H1 (cell line): ENCODE measurements around the gene DNAH8. TPM values are rescaled to one million over a fixed set of nuclear protein-coding genes. Genes with fewer than 3 reads are reported as not detected.

ENCODE experiments used
- CTCF ChIA-PET: fragments of 300-600 bp; sonication (Branson Sonifier 250); formaldehyde crosslinking; loops from one replicate; lab custom pipeline; 2021; ENCODE audit not compliant: partially characterized antibody; lab: Charles Lee
- POLR2A ChIA-PET: fragments of 300-600 bp; sonication (Branson Sonifier 250); formaldehyde crosslinking; loops from one replicate; lab custom pipeline; 2021; ENCODE audit warnings: inconsistent platforms; ENCODE audit not compliant: partially characterized antibody; lab: Charles Lee
- DNase-seq, 2 experiments: peaks; one replicate each; pipeline versions ENCODE4 v3.0.0 to v3.0.0-alpha.2; 2010 to 2022; ENCODE audit warnings: low spot score in 2 of 2, low read depth in 1 of 2, mixed read lengths in 1 of 2
- FAIRE-seq: peaks from 2 replicates; lab custom pipeline; 2011; peaks lifted over from hg19 to GRCh38; lab: Jason Lieb, UNC
- H2AFZ ChIP-seq: 2 replicates; pipeline ENCODE4 v1.8.1; 2012; ENCODE audit warnings: low read length, inconsistent platforms
- H2AK5ac ChIP-seq: 2 replicates; pipeline ENCODE4 v1.6.1; 2013; ENCODE audit warnings: low read depth, low read length
- H2BK120ac ChIP-seq: replicated peaks from 2 replicates; pipeline ENCODE3; 2013; ENCODE audit warnings: low read depth, low read length, inconsistent platforms
- H2BK12ac ChIP-seq: 2 replicates; pipeline ENCODE4 v1.6.1; 2013; ENCODE audit warnings: low read depth, low read length
- H2BK15ac ChIP-seq: 2 replicates; pipeline ENCODE4 v1.6.1; 2013; ENCODE audit warnings: low read length
- H2BK20ac ChIP-seq: 2 replicates; pipeline ENCODE4 v1.6.1; 2013; ENCODE audit warnings: low read length
- H2BK5ac ChIP-seq: 2 replicates; pipeline ENCODE4 v1.6.1; 2013; ENCODE audit warnings: low read depth, low read length
- H3K14ac ChIP-seq: 2 replicates; pipeline ENCODE4 v1.6.1; 2013; ENCODE audit warnings: inconsistent platforms; ENCODE audit not compliant: insufficient read length
- H3K18ac ChIP-seq: 2 replicates; pipeline ENCODE4 v1.6.1; 2013; ENCODE audit warnings: low read length; ENCODE audit errors: extremely low read depth
- H3K23ac ChIP-seq: 2 replicates; pipeline ENCODE4 v1.6.1; 2013; ENCODE audit warnings: inconsistent platforms; ENCODE audit not compliant: insufficient read length
- H3K23me2 ChIP-seq: 2 replicates; pipeline ENCODE4 v1.6.1; 2013; ENCODE audit warnings: low read depth, low read length
- H3K27ac ChIP-seq: 2 replicates; pipeline ENCODE4 v1.6.1; 2011; ENCODE audit warnings: low read depth, low read length, inconsistent platforms
- H3K27me3 ChIP-seq, 4 experiments: replicated peaks in 1 of 4; 1 replicate in 1 of 4; 2 replicates in 3 of 4; pipeline versions ENCODE4 v1.6.1 to v1.8.1; 2011 to 2013; ENCODE audit warnings: low read length in 3 of 4, mild to moderate bottlenecking in 3 of 4, inconsistent platforms in 2 of 4, mixed read lengths in 2 of 4, moderate library complexity in 1 of 4; ENCODE audit not compliant: control insufficient read depth in 3 of 4, insufficient read depth in 3 of 4; ENCODE audit errors: extremely low read depth in 1 of 4
- H3K36me3 ChIP-seq, 4 experiments: 2 replicates each; pipeline versions ENCODE4 v1.6.1 to v1.8.1; 2011 to 2013; ENCODE audit warnings: mild to moderate bottlenecking in 4 of 4, low read length in 3 of 4, moderate library complexity in 2 of 4, control low read depth in 1 of 4, inconsistent platforms in 1 of 4; ENCODE audit not compliant: insufficient read depth in 4 of 4, control insufficient read depth in 2 of 4
- H3K4ac ChIP-seq: replicated peaks from 2 replicates; pipeline ENCODE3; 2013; ENCODE audit warnings: low read length, low read depth, mixed read lengths, inconsistent platforms; ENCODE audit not compliant: insufficient read length
- H3K4me1 ChIP-seq, 4 experiments: replicated peaks in 1 of 4; 1 replicate in 1 of 4; 2 replicates in 3 of 4; pipeline versions ENCODE4 v1.6.1 to v1.8.1; 2011 to 2013; ENCODE audit warnings: low read length in 3 of 4, inconsistent platforms in 2 of 4, mixed read lengths in 1 of 4; ENCODE audit not compliant: insufficient read depth in 4 of 4, control insufficient read depth in 3 of 4
- H3K4me2 ChIP-seq, 2 experiments: 2 replicates each; pipeline versions ENCODE4 v1.6.1 to v1.8.1; 2011 to 2013; ENCODE audit warnings: low read depth in 2 of 2, low read length in 2 of 2, control low read depth in 1 of 2, inconsistent platforms in 1 of 2, mild to moderate bottlenecking in 1 of 2; ENCODE audit not compliant: insufficient read depth in 1 of 2
- H3K4me3 ChIP-seq, 4 experiments: fragments of 200-600, 300-600 bp in 1 of 4; sonication (generic), shearing (Covaris generic), sonication (Bioruptor Twin) in 1 of 4; 2 replicates each; pipeline versions ENCODE4 v1.5.1 to v1.8.1; 2011 to 2016; ENCODE audit warnings: low read length in 4 of 4, low read depth in 3 of 4, control low read depth in 2 of 4, inconsistent platforms in 2 of 4, mild to moderate bottlenecking in 2 of 4, mixed read lengths in 1 of 4, moderate library complexity in 1 of 4; ENCODE audit not compliant: insufficient read depth in 2 of 4; ENCODE audit errors: extremely low read depth in 1 of 4
- H3K56ac ChIP-seq: replicated peaks from 2 replicates; pipeline ENCODE3; 2013; ENCODE audit warnings: low read depth, mild to moderate bottlenecking, mixed read lengths, low read length, inconsistent platforms; ENCODE audit not compliant: insufficient read length
- H3K79me1 ChIP-seq: 2 replicates; pipeline ENCODE4 v1.6.1; 2013; ENCODE audit warnings: low read depth, low read length, control low read depth
- H3K79me2 ChIP-seq, 2 experiments: 2 replicates each; pipeline versions ENCODE4 v1.6.1 to v1.8.1; 2012 to 2013; ENCODE audit warnings: low read length in 2 of 2, mild to moderate bottlenecking in 2 of 2, inconsistent platforms in 1 of 2; ENCODE audit not compliant: insufficient read depth in 2 of 2, control insufficient read depth in 1 of 2
- H3K9ac ChIP-seq, 4 experiments: replicated peaks in 1 of 4; 1 replicate in 1 of 4; 2 replicates in 3 of 4; pipeline versions ENCODE4 v1.6.1 to v1.8.1; 2011 to 2013; ENCODE audit warnings: low read depth in 3 of 4, low read length in 3 of 4, control low read depth in 2 of 4, mild to moderate bottlenecking in 2 of 4, moderate library complexity in 2 of 4, inconsistent platforms in 1 of 4; ENCODE audit errors: extremely low read depth in 1 of 4
- H3K9me3 ChIP-seq, 2 experiments: 2 replicates each; pipeline versions ENCODE4 v1.6.1 to v1.8.1; 2012 to 2013; ENCODE audit warnings: mild to moderate bottlenecking in 2 of 2, moderate library complexity in 2 of 2, control low read depth in 1 of 2, inconsistent platforms in 1 of 2, low read depth in 1 of 2, low read length in 1 of 2, mixed read lengths in 1 of 2; ENCODE audit not compliant: insufficient read depth in 2 of 2
- H4K20me1 ChIP-seq, 2 experiments: replicated peaks in 1 of 2; 2 replicates each; pipeline versions ENCODE3 to v1.8.1; 2011 to 2013; ENCODE audit warnings: inconsistent platforms in 2 of 2, low read length in 2 of 2, mild to moderate bottlenecking in 1 of 2; ENCODE audit not compliant: insufficient read depth in 2 of 2, control insufficient read depth in 1 of 2
- H4K5ac ChIP-seq: 2 replicates; pipeline ENCODE4 v1.6.1; 2013; ENCODE audit warnings: low read length, low read depth, mixed read lengths, inconsistent platforms; ENCODE audit not compliant: insufficient read length
- H4K8ac ChIP-seq: 2 replicates; pipeline ENCODE4 v1.8.0; 2013; ENCODE audit warnings: mild to moderate bottlenecking, moderate library complexity, low read length, inconsistent platforms; ENCODE audit not compliant: insufficient read depth; ENCODE audit errors: extremely low read depth
- H4K91ac ChIP-seq: replicated peaks from 2 replicates; pipeline ENCODE3; 2013; ENCODE audit warnings: low read length, mixed read lengths, inconsistent platforms; ENCODE audit not compliant: insufficient read length
- BCL11A ChIP-seq, 2 experiments: IDR thresholded peaks; one replicate each; pipeline ENCODE4 v1.6.1; 2011; ENCODE audit warnings: low read depth in 2 of 2, low read length in 2 of 2, mild to moderate bottlenecking in 2 of 2
- EGR1 ChIP-seq: IDR thresholded peaks from 2 replicates; pipeline ENCODE4 v1.6.1; 2011; ENCODE audit warnings: low read depth, low read length, borderline replicate concordance
- EP300 ChIP-seq, 2 experiments: IDR thresholded peaks; 1 replicate in 1 of 2; 2 replicates in 1 of 2; pipeline ENCODE4 v1.6.1; 2011 to 2012; ENCODE audit warnings: low read depth in 2 of 2, low read length in 2 of 2, mild to moderate bottlenecking in 2 of 2, borderline replicate concordance in 1 of 2, inconsistent platforms in 1 of 2, moderate library complexity in 1 of 2
- KDM4A ChIP-seq: IDR thresholded peaks from one replicate; pipeline ENCODE4 v1.7.1; 2012; ENCODE audit warnings: low read depth, mild to moderate bottlenecking, moderate library complexity, low read length, inconsistent platforms; ENCODE audit not compliant: severe bottlenecking
- RBBP5 ChIP-seq: IDR thresholded peaks from 2 replicates; pipeline ENCODE4 v1.7.1; 2012; ENCODE audit warnings: low read depth, mild to moderate bottlenecking, inconsistent platforms, low read length, moderate library complexity, borderline replicate concordance
- SP4 ChIP-seq: IDR thresholded peaks from 2 replicates; pipeline ENCODE4 v1.6.1; 2012; ENCODE audit warnings: low read length, inconsistent platforms
- SRF ChIP-seq: IDR thresholded peaks from 2 replicates; pipeline ENCODE4 v1.6.1; 2011; ENCODE audit warnings: mild to moderate bottlenecking, low read depth, low read length, moderate library complexity
- WGBS, 2 experiments: shearing (Covaris generic) in 1 of 2; methylation state at CpG; one replicate each; pipeline versions ENCODE4 v1.1.6 to v1.1.7; 2013 to 2015; ENCODE audit warnings: low lambda C conversion rate in 2 of 2, mixed read lengths in 2 of 2, inconsistent platforms in 1 of 2, low coverage in 1 of 2, missing lambda C conversion rate in 1 of 2; ENCODE audit not compliant: insufficient replicate concordance in 2 of 2, insufficient coverage in 1 of 2, insufficient read length in 1 of 2; ENCODE audit errors: extremely low coverage in 1 of 2, missing lambda C conversion rate in 1 of 2; 5-methylcytosine and 5-hydroxymethylcytosine counted together
- polyA plus RNA-seq, 7 experiments: library from polyadenylated mRNA; depleted of rRNA in 3 of 7; stranded (reverse) in 5 of 7; unstranded in 2 of 7; fragments of >200 nt in 5 of 7; fragments of 200-250 nt in 2 of 7; gene quantifications; 1 replicate in 5 of 7; 2 replicates in 1 of 7; 4 replicates in 1 of 7; pipeline versions ENCODE4 v1.2.1 to v1.2.3, GENCODE V29; 2011 to 2013; ENCODE audit warnings: missing spikeins in 2 of 7, mixed read lengths in 2 of 7
- total RNA-seq: library from RNA; stranded (reverse); fragmentation: NEBNext Ultra II Directional; extraction: Animal tissue kit (Norgen Biotek cat#: 25700); gene quantifications from 2 replicates; pipeline ENCODE4 v1.2.1, GENCODE V29; 2021

Gene DNAH8
- total and polyA plus RNA-seq, 2 of the 8 experiments (the other 6 are each of a cell fraction or from before 2014, with no cell fraction given), result under 0.01 TPM; not detected in 1

GRCh38 chr6:38818691-38819090, 103.6 kb downstream of the DNAH8 start:
- no peaks in the 10 kb centered on the region for H3K4me1 ChIP-seq
- no peak overlapping the region for H3K27ac ChIP-seq
- H3K4ac ChIP-seq, result no peak overlapping the region
- no peak overlapping the region for H3K23ac ChIP-seq
- no peaks in the 10 kb centered on the region for H3K79me2 ChIP-seq
- no peak overlapping the region for H2BK120ac ChIP-seq
- H3K56ac ChIP-seq, result no peak overlapping the region
- no peak overlapping the region for H4K5ac ChIP-seq
- H3K9ac ChIP-seq, result no peak overlapping the region
- H3K4me2 ChIP-seq, result no peak overlapping the region
- ChIA-PET POLR2A (no interaction called here), CTCF (no interaction called here)
- no peaks in the 10 kb centered on the region for H4K20me1 ChIP-seq
- 71% methylated on average over 3 of the region's 3 CpGs; no CpG with 5 or more reads in 1 of the 2 experiments for WGBS, 2 experiments
- no peak for FAIRE-seq
- H2AFZ ChIP-seq, result no peak overlapping the region
- no peak overlapping the region for H4K8ac ChIP-seq
- H2BK12ac ChIP-seq, result no peak overlapping the region
- no peak overlapping the region for H2BK20ac ChIP-seq
- TF ChIP-seq RBBP5 (no peak), SRF (no peak), KDM4A (no peak), SP4 (no peak), EP300 (IDR thresholded peaks at IDR 0.05; ENCODE audit: borderline replicate concordance in 1 of 2, low read depth in 2 of 2, low read length in 2 of 2) (no peak), BCL11A (IDR thresholded peaks at IDR 0.05; ENCODE audit: low read depth in 2 of 2, low read length in 2 of 2) (no peak), EGR1 (no peak)
- no peaks in the 10 kb centered on the region for H3K27me3 ChIP-seq
- H4K91ac ChIP-seq, result no peak overlapping the region
- no peaks in the 10 kb centered on the region for H3K23me2 ChIP-seq
- no peak for DNase-seq
- no peak overlapping the region for H3K4me3 ChIP-seq
- no peaks in the 10 kb centered on the region for H3K36me3 ChIP-seq
- no peaks in the 10 kb centered on the region for H3K79me1 ChIP-seq
- H3K9me3 ChIP-seq, result no peaks in the 10 kb centered on the region
- H3K18ac ChIP-seq, result no peak overlapping the region
- no peak overlapping the region for H2BK5ac ChIP-seq
- H3K14ac ChIP-seq, result no peak overlapping the region
- no peak overlapping the region for H2BK15ac ChIP-seq
- no peak overlapping the region for H2AK5ac ChIP-seq
